Measurements from ENCODE around the gene WWOX. TPM values are rescaled to one million over a fixed set of nuclear protein-coding genes. Genes with fewer than 3 reads are reported as not detected.

WWOX gene
- total RNA-seq, 3 donors from 2014 or later (not counting 1 experiment from before 2014, with no cell fraction given): 21.0 to 29.8 (median 27.0) TPM

GRCh38 chr16:78746718-78747117 lies 647.3 kb downstream of the WWOX start:
- ATAC-seq (no peak), DNase-seq (no peak)
- Mint-ChIP-seq H3K4me3 (no peak overlapping the region), H3K27ac (no peak overlapping the region), H3K27me3 (ENCODE audit: low read depth in 2 of 2) (no peaks in the 10 kb centered on the region), H3K9me3 (no peaks in the 10 kb centered on the region), H3K4me1 (peaks cover 52 to 54% of the 10 kb centered on the region in 2 donors), H3K36me3 (no peaks in the 10 kb centered on the region)
- 95% methylated on average over 2 of the region's 2 CpGs for WGBS (ENCODE audit: insufficient coverage)
- no peaks in the 10 kb centered on the region for H3K27me3 ChIP-seq (ENCODE audit: control insufficient read depth, insufficient read depth, low read length)
- TF ChIP-seq, protein P1, sequence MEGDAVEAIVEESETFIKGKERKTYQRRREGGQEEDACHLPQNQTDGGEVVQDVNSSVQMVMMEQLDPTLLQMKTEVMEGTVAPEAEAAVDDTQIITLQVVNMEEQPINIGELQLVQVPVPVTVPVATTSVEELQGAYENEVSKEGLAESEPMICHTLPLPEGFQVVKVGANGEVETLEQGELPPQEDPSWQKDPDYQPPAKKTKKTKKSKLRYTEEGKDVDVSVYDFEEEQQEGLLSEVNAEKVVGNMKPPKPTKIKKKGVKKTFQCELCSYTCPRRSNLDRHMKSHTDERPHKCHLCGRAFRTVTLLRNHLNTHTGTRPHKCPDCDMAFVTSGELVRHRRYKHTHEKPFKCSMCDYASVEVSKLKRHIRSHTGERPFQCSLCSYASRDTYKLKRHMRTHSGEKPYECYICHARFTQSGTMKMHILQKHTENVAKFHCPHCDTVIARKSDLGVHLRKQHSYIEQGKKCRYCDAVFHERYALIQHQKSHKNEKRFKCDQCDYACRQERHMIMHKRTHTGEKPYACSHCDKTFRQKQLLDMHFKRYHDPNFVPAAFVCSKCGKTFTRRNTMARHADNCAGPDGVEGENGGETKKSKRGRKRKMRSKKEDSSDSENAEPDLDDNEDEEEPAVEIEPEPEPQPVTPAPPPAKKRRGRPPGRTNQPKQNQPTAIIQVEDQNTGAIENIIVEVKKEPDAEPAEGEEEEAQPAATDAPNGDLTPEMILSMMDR (IDR thresholded peaks at IDR 0.05): no peak
- no peak overlapping the region for H3K27ac ChIP-seq (ENCODE audit: low read length)
- peaks cover 32% of the 10 kb centered on the region for H3K4me1 ChIP-seq (ENCODE audit: control insufficient read depth, insufficient read depth, low read length)
- no peaks in the 10 kb centered on the region for H3K9me3 ChIP-seq (ENCODE audit: control insufficient read depth, insufficient read depth, low read length)
- H3K36me3 ChIP-seq (ENCODE audit: control insufficient read depth, insufficient read depth, low read length): no peaks in the 10 kb centered on the region
- intact Hi-C loops (cut with micrococcal nuclease): no loop called here
- H3K4me3 ChIP-seq (ENCODE audit: low read length): no peak overlapping the region

DNA sequence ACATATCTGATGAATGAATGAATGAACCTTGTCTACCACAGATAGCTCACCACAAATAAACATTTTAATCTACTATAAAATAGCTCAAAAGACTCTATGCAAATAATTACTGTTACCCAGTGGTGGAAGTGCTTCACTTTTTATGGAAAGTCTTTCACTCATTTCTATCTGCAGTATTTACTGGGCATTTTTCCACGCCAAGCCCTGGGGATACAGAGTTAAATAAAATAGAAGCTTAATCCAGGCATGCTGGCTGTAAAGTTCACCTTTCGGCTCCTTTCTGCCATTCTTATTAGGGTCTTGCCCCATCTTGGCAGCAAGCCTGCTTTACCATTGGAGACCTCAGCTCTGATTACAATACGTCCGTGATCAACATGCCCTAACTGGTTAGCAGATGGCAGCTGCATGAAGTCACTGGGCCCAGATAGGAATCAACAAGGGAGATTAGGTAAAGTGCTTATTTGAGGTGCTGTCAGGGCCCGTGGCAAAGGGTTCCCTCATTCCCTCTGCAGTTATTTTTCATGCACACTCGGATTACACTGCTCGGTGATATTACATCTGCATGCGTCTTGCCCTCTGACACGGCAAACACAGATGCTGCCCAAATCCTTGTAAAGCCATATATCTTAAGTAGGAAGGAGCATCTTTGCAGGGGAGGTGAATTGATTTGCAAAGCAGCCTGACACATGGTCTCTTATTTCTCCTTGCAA lies 648.9 kb downstream of the WWOX start:
- ATAC-seq (no peak), DNase-seq (no peak)
- peaks cover 36 to 38% of the 10 kb centered on the region in 2 donors for H3K4me1 Mint-ChIP-seq
- no peak overlapping the region for H3K27ac ChIP-seq (ENCODE audit: low read length)
- intact Hi-C loops (cut with micrococcal nuclease): no loop called here
- H3K4me3 ChIP-seq (ENCODE audit: low read length): no peak overlapping the region
- no peaks in the 10 kb centered on the region for H3K9me3 Mint-ChIP-seq
- peaks cover 2% of the 10 kb centered on the region for H3K27me3 ChIP-seq (ENCODE audit: control insufficient read depth, insufficient read depth, low read length)
- H3K9me3 ChIP-seq (ENCODE audit: control insufficient read depth, insufficient read depth, low read length): no peaks in the 10 kb centered on the region
- no peaks in the 10 kb centered on the region for H3K36me3 ChIP-seq (ENCODE audit: control insufficient read depth, insufficient read depth, low read length)
- H3K36me3 Mint-ChIP-seq: no peaks in the 10 kb centered on the region
- TF ChIP-seq, protein P1 (IDR thresholded peaks at IDR 0.05): no peak
- no peaks in the 10 kb centered on the region for H3K27me3 Mint-ChIP-seq (ENCODE audit: low read depth in 2 of 2)
- H3K4me1 ChIP-seq (ENCODE audit: control insufficient read depth, insufficient read depth, low read length): peaks cover 16% of the 10 kb centered on the region
- H3K27ac Mint-ChIP-seq: no peak overlapping the region
- H3K4me3 Mint-ChIP-seq: peak overlapping the region; percentile 61
- WGBS (ENCODE audit: insufficient coverage): 96% methylated on average over 9 of the region's 9 CpGs

GRCh38 chr16:78749745-78750268 lies 650.4 kb downstream of the WWOX start:
- Histone ChIP-seq H3K4me1 (ENCODE audit: control insufficient read depth, insufficient read depth, low read length) (peaks cover 16% of the 10 kb centered on the region), H3K4me3 (ENCODE audit: low read length) (peak overlapping the region; percentile 29), H3K9me3 (ENCODE audit: control insufficient read depth, insufficient read depth, low read length) (no peaks in the 10 kb centered on the region), H3K27me3 (ENCODE audit: control insufficient read depth, insufficient read depth, low read length) (peaks cover 2% of the 10 kb centered on the region), H3K27ac (ENCODE audit: low read length) (peak overlapping the region; percentile 44), H3K36me3 (ENCODE audit: control insufficient read depth, insufficient read depth, low read length) (no peaks in the 10 kb centered on the region)
- ATAC-seq (peak; percentile 57 to 60 (median 60)), DNase-seq (peak in 1 of 2 donors; percentile 58)
- Mint-ChIP-seq H3K27me3 (ENCODE audit: low read depth in 2 of 2) (peaks cover 2 to 3% of the 10 kb centered on the region in 2 donors), H3K4me3 (peak overlapping the region; percentile 61), H3K36me3 (no peaks in the 10 kb centered on the region), H3K27ac (peak overlapping the region; percentile 3 to 58), H3K9me3 (no peaks in the 10 kb centered on the region), H3K4me1 (peaks cover 35 to 37% of the 10 kb centered on the region in 2 donors)
- 0% methylated on average over 2 of the region's 4 CpGs for WGBS (ENCODE audit: insufficient coverage)
- intact Hi-C loops (cut with micrococcal nuclease): no loop called here
- TF ChIP-seq, protein P1 (IDR thresholded peaks at IDR 0.05): no peak

All from natural killer cell (primary cell).